RWPE2 (cell line): Measurements from ENCODE around the gene CEMP1.
A peak's percentile ranks its signal among the peaks of the same experiment; 100 is the strongest.

Experiments used
- ATAC-seq: fragments of 200-7000 bp; cut with Tn5 transposase; 3 replicates; pipeline ENCODE4 v1.9.1; 2021; ENCODE audit warnings: low read depth
- DNase-seq: peaks from one replicate; pipeline ENCODE4 v3.0.0-alpha.2; 2020; ENCODE audit warnings: low spot score
- H3K27ac ChIP-seq: fragments of 450-650 bp; 2 replicates; pipeline ENCODE4 v1.5.1; 2017; ENCODE audit warnings: mild to moderate bottlenecking; ENCODE audit not compliant: poor library complexity, severe bottlenecking
- H3K27me3 ChIP-seq: fragments of 250-450 bp; sonication (Bioruptor Pico); 2 replicates; pipeline ENCODE4 v1.5.1; 2021; ENCODE audit warnings: mild to moderate bottlenecking, moderate library complexity; ENCODE audit not compliant: insufficient read depth, poor library complexity, severe bottlenecking
- H3K36me3 ChIP-seq: fragments of 250-450 bp; sonication (Bioruptor Pico); 2 replicates; pipeline ENCODE4 v1.5.1; 2020; ENCODE audit warnings: low read depth, mild to moderate bottlenecking, moderate library complexity
- H3K4me1 ChIP-seq: fragments of 250-450 bp; sonication (Bioruptor Pico); 2 replicates; pipeline ENCODE4 v1.5.1; 2021; ENCODE audit warnings: mild to moderate bottlenecking, moderate library complexity; ENCODE audit not compliant: insufficient read depth, poor library complexity, severe bottlenecking
- H3K4me3 ChIP-seq: fragments of 250-450 bp; sonication (Bioruptor Pico); 2 replicates; pipeline ENCODE4 v1.5.1; 2021; ENCODE audit warnings: mild to moderate bottlenecking, moderate library complexity; ENCODE audit not compliant: severe bottlenecking
- H3K9me3 ChIP-seq: fragments of 250-450 bp; sonication (Bioruptor Pico); 2 replicates; pipeline ENCODE4 v1.5.1; 2021; ENCODE audit warnings: mild to moderate bottlenecking, moderate library complexity; ENCODE audit not compliant: severe bottlenecking
- TF ChIP-seq, protein P1 (sequence below): fragments of 450-650 bp; IDR thresholded peaks from one replicate; pipeline ENCODE4 v1.5.1; 2017; ENCODE audit warnings: mild to moderate bottlenecking, moderate library complexity; ENCODE audit not compliant: poor library complexity, severe bottlenecking

The CEMP1 gene

DNA sequence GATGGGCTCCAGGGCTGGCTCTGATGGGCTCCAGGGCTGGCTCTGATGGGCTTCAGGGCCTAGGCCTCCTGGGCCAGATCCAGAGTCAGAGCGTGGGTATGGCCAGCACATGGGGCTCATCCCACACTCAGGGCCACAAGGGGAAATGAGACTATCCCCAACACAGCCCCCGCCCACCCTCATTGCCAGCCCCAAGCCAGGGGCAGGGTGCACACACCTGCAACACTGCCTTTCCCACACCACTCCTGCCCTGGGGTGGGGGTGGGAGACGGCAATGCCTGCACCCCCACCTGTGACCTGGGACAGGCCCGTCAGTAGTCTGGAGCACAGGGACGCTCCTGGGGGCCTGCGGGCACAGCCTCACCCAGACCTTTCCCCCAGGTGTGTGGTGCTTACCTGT, 31.8 kb downstream of the CEMP1 start:
- Histone ChIP-seq H3K36me3 (0 out of 2 replicates have a peak, but pooled peaks cover 9% of the 10 kb centered on the region), H3K9me3 (no peaks in the 10 kb centered on the region), H3K27me3 (no peaks in the 10 kb centered on the region), H3K4me1 (no peaks in the 10 kb centered on the region), H3K4me3 (no peak overlapping the region), H3K27ac (no peak overlapping the region)
- TF ChIP-seq, protein P1, sequence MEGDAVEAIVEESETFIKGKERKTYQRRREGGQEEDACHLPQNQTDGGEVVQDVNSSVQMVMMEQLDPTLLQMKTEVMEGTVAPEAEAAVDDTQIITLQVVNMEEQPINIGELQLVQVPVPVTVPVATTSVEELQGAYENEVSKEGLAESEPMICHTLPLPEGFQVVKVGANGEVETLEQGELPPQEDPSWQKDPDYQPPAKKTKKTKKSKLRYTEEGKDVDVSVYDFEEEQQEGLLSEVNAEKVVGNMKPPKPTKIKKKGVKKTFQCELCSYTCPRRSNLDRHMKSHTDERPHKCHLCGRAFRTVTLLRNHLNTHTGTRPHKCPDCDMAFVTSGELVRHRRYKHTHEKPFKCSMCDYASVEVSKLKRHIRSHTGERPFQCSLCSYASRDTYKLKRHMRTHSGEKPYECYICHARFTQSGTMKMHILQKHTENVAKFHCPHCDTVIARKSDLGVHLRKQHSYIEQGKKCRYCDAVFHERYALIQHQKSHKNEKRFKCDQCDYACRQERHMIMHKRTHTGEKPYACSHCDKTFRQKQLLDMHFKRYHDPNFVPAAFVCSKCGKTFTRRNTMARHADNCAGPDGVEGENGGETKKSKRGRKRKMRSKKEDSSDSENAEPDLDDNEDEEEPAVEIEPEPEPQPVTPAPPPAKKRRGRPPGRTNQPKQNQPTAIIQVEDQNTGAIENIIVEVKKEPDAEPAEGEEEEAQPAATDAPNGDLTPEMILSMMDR: no peak
- ATAC-seq (no peak), DNase-seq (no peak)

DNA sequence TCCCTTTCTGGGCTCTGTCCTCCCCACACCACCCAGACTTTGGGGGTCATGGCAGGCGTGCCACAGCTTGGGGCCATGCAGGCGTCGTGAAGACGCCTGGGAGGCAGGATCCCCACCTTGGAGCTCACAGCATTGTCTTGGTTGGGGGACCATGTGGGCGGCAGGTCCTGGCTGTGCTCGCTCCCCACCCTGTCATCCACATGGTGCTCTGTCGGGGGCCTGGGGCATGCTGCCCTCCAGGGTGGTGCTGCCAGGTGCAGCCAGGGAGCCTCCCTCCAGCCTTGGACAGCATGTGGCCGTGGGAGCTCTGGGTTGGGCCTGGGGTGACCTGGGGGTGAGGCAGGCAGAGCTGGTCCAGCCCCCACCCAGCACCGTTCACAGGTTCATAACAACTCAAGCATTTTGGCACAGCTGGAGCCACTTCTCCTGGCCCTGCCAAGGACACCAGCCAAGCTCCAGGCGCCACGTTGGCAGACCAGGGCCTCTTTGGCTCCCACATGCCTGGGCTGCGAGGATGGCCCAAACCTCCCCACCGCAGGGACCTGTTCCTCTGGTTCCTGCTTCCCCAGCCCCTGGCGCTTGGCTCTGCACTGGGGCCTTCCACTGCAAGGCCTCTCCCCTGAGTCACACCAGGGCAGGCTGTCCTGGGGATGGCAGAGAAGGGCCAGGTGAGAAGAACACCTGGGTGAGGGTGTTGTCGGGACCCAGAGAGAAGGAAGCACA, 32.5 kb downstream of the CEMP1 start:
- Histone ChIP-seq H3K36me3 (0 out of 2 replicates have a peak, but pooled peaks cover 9% of the 10 kb centered on the region), H3K4me3 (no peak overlapping the region), H3K4me1 (no peaks in the 10 kb centered on the region), H3K9me3 (no peaks in the 10 kb centered on the region), H3K27me3 (no peaks in the 10 kb centered on the region), H3K27ac (no peak overlapping the region)
- ATAC-seq: 0 out of 3 replicates have a peak, but pooled peaks have one; percentile 7
- TF ChIP-seq, protein P1: no peak
- no peak for DNase-seq

DNA sequence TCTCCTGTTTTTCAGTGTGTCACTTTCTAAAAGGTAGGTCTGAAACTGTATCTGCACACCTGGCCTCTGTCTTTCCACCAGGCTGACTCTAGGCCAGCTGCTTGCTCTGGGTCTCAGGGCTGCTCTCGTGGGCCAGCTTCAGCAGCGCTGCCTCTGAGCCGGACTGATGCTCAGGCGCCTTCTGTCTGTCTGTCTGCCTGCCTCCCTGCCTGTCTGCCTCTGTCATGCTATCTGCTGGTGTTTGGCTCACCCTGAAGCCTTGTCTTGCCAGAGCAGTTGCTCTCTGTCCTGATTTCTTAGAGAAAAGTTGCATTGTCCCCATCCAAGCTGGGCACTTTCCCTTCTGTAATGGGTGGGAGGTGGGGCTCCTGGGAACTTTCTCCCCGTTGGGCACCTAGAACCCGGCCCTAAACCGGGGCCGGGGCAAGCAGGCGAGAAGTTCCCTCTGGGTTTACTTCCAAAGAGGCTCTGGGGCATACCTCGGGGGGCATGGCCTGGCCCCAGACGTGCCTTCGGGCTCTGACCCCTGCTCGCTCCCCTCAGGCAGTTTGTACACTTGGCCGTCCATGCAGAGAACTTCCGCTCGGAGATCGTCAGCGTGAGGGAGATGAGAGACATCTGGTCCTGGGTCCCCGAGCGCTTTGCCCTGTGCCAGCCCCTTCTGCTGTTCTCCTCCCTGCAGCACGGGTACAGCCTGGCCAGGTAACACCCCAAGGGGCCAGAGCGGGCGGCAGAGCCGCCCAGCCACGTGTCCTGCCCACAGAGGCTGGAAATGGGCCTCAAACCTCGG, 33.3 kb downstream of the CEMP1 start:
- Histone ChIP-seq H3K27ac (no peak overlapping the region), H3K4me1 (no peaks in the 10 kb centered on the region), H3K36me3 (0 out of 2 replicates have a peak, but pooled peaks cover 9% of the 10 kb centered on the region), H3K9me3 (no peaks in the 10 kb centered on the region), H3K4me3 (no peak overlapping the region), H3K27me3 (no peaks in the 10 kb centered on the region)
- ATAC-seq (no peak), DNase-seq (no peak)
- TF ChIP-seq, protein P1: no peak

DNA sequence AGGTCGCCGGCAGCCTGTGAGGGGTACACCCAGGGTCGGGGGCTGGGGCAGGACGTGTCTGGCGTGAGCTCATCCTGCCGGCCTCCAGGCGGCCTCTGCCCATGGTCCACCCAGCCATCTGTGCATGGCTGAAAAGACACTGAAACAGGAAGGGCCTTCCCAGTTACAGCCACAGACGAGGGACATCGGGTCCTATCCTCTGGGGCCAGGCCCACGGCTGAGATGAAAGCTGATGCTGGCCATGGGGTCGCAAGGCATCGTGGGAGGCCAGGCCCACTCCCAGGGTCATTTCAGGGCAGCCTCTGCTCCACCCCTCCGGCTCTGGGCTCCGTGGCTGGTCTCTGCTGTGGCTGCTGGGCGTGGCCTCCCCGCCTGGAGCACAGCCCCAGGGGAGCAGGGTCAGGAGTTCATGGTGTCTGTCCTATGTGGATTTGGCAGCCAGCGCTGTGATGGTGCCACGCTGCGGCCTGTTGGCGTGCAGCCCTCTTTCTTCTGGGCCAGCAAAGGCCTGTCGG, 34.0 kb downstream of the CEMP1 start:
- Histone ChIP-seq H3K36me3 (0 out of 2 replicates have a peak, but pooled peaks cover 9% of the 10 kb centered on the region), H3K4me1 (no peaks in the 10 kb centered on the region), H3K27ac (no peak overlapping the region), H3K27me3 (no peaks in the 10 kb centered on the region), H3K4me3 (no peak overlapping the region), H3K9me3 (no peaks in the 10 kb centered on the region)
- TF ChIP-seq, protein P1: no peak
- no peak for ATAC-seq
- no peak for DNase-seq
